HEK293 (cell line): Measurements from ENCODE around the gene NYAP2.

Experiments used
- CTCF ChIA-PET: fragments of 350-600 bp; formaldehyde crosslinking; extraction: SDS; loops from one replicate; lab custom pipeline; 2021; ENCODE audit warnings: antibody characterized with exemption; lab: Yijun Ruan, JAX
- POLR2A ChIA-PET: fragments of 300-600 bp; formaldehyde crosslinking; extraction: SDS; loops from one replicate; lab custom pipeline; 2020; ENCODE audit warnings: antibody characterized with exemption, inconsistent platforms; lab: Yijun Ruan, JAX
- H3K27ac ChIP-seq: fragments of 200-500 bp; sonication (Bioruptor generic); 2 replicates; pipeline ENCODE4 v1.5.1; 2014; ENCODE audit warnings: low read depth, low read length, control low read depth, inconsistent platforms; ENCODE audit errors: extremely low read depth
- H3K36me3 ChIP-seq, 2 experiments: fragments of 200-500 bp in 1 of 2; sonication (Bioruptor generic) in 1 of 2; 1 replicate in 1 of 2; 2 replicates in 1 of 2; pipeline ENCODE4 v1.5.1; 2014 to 2017; ENCODE audit warnings: inconsistent platforms in 2 of 2, low read length in 2 of 2; ENCODE audit not compliant: control insufficient read depth in 2 of 2, insufficient read depth in 1 of 2
- H3K4me1 ChIP-seq: fragments of 200-500 bp; sonication (Bioruptor generic); 2 replicates; pipeline ENCODE4 v1.5.1; 2014; ENCODE audit warnings: mild to moderate bottlenecking, low read length, inconsistent platforms; ENCODE audit not compliant: control insufficient read depth, insufficient read depth
- H3K4me3 ChIP-seq: 2 replicates; pipeline ENCODE4 v1.5.1; 2011; ENCODE audit warnings: low read depth, mild to moderate bottlenecking, control low read depth, low read length, moderate library complexity
- H3K9me3 ChIP-seq: fragments of 200-500 bp; sonication (Bioruptor generic); 2 replicates; pipeline ENCODE4 v1.5.1; 2014; ENCODE audit warnings: low read depth, low read length, inconsistent platforms; ENCODE audit not compliant: control insufficient read depth, insufficient read depth
- BCL11A ChIP-seq: fragments of 450-650 bp; formaldehyde crosslinking; IDR thresholded peaks from 2 replicates; pipeline ENCODE4 v1.5.1; 2016; ENCODE audit warnings: low read depth, missing biosample characterization, missing genetic modification characterization
- EGR2 ChIP-seq: fragments of 450-650 bp; formaldehyde crosslinking; IDR thresholded peaks from 2 replicates; pipeline ENCODE4 v1.5.1; 2016; ENCODE audit warnings: low read depth, missing biosample characterization, missing genetic modification characterization
- GLI2 ChIP-seq: fragments of 450-650 bp; formaldehyde crosslinking; IDR thresholded peaks from 2 replicates; pipeline ENCODE4; 2017; ENCODE audit warnings: missing biosample characterization, missing genetic modification characterization, low read depth, borderline replicate concordance
- SCRT2 ChIP-seq: fragments of 450-650 bp; formaldehyde crosslinking; IDR thresholded peaks from 2 replicates; pipeline ENCODE4 v1.5.1; 2016; ENCODE audit warnings: missing biosample characterization, missing genetic modification characterization
- SP2 ChIP-seq: fragments of 450-650 bp; formaldehyde crosslinking; IDR thresholded peaks from 2 replicates; pipeline ENCODE4 v1.5.1; 2016; ENCODE audit warnings: missing biosample characterization, missing genetic modification characterization
- TRIM28 ChIP-seq: IDR thresholded peaks from 2 replicates; pipeline ENCODE4 v1.6.1; 2011; ENCODE audit warnings: low read length, control low read depth, borderline replicate concordance
- ZBTB20 ChIP-seq: fragments of 450-650 bp; formaldehyde crosslinking; IDR thresholded peaks from 2 replicates; pipeline ENCODE4 v1.5.1; 2016; ENCODE audit warnings: missing biosample characterization, missing genetic modification characterization
- ZBTB7A ChIP-seq: fragments of 450-650 bp; formaldehyde crosslinking; IDR thresholded peaks from 2 replicates; pipeline ENCODE4 v1.5.1; 2016; ENCODE audit warnings: low read depth, missing biosample characterization, missing genetic modification characterization
- ZEB2 ChIP-seq: fragments of 450-650 bp; formaldehyde crosslinking; IDR thresholded peaks from 2 replicates; pipeline ENCODE4 v1.5.1; 2016; ENCODE audit warnings: missing biosample characterization, missing genetic modification characterization
- ZNF114 ChIP-seq: fragments of 450-650 bp; formaldehyde crosslinking; IDR thresholded peaks from 2 replicates; pipeline ENCODE4 v1.5.0; 2017; ENCODE audit warnings: missing biosample characterization, missing genetic modification characterization
- ZNF175 ChIP-seq: fragments of 450-650 bp; formaldehyde crosslinking; IDR thresholded peaks from 2 replicates; pipeline ENCODE4 v1.5.1; 2016; ENCODE audit warnings: missing biosample characterization, missing genetic modification characterization
- ZNF2 ChIP-seq: fragments of 450-650 bp; formaldehyde crosslinking; IDR thresholded peaks from 2 replicates; pipeline ENCODE4 v1.5.1; 2016; ENCODE audit warnings: missing biosample characterization, missing genetic modification characterization
- ZNF221 ChIP-seq: fragments of 450-650 bp; formaldehyde crosslinking; IDR thresholded peaks from 2 replicates; pipeline ENCODE4 v1.5.1; 2017; ENCODE audit warnings: missing biosample characterization, missing genetic modification characterization, borderline replicate concordance
- ZNF223 ChIP-seq: fragments of 450-650 bp; formaldehyde crosslinking; IDR thresholded peaks from 2 replicates; pipeline ENCODE4 v1.5.1; 2016; ENCODE audit warnings: missing biosample characterization, missing genetic modification characterization
- ZNF292 ChIP-seq: fragments of 450-650 bp; formaldehyde crosslinking; IDR thresholded peaks from 2 replicates; pipeline ENCODE4 v1.5.1; 2016; ENCODE audit warnings: low read depth, missing biosample characterization, missing genetic modification characterization, borderline replicate concordance
- ZNF335 ChIP-seq: fragments of 450-650 bp; formaldehyde crosslinking; conservative IDR thresholded peaks from 2 replicates; pipeline ENCODE4 v1.5.1; 2016; ENCODE audit warnings: missing biosample characterization, missing genetic modification characterization
- ZNF544 ChIP-seq: fragments of 450-650 bp; formaldehyde crosslinking; IDR thresholded peaks from 2 replicates; pipeline ENCODE4 v1.5.0; 2017; ENCODE audit warnings: missing biosample characterization, missing genetic modification characterization
- ZNF654 ChIP-seq: fragments of 450-650 bp; formaldehyde crosslinking; IDR thresholded peaks from 2 replicates; pipeline ENCODE4 v1.5.1; 2016; ENCODE audit warnings: low read depth, missing biosample characterization, missing genetic modification characterization
- ZNF658 ChIP-seq: fragments of 450-650 bp; formaldehyde crosslinking; IDR thresholded peaks from 2 replicates; pipeline ENCODE4; 2016; ENCODE audit warnings: missing biosample characterization, missing genetic modification characterization
- ZNF670 ChIP-seq: fragments of 450-650 bp; formaldehyde crosslinking; IDR thresholded peaks from 2 replicates; pipeline ENCODE4 v1.5.1; 2016; ENCODE audit warnings: missing biosample characterization, missing genetic modification characterization, low read depth
- ZNF785 ChIP-seq: fragments of 450-650 bp; formaldehyde crosslinking; IDR thresholded peaks from 2 replicates; pipeline ENCODE4 v1.5.1; 2016; ENCODE audit warnings: missing biosample characterization, missing genetic modification characterization
- ZXDB ChIP-seq: fragments of 450-650 bp; formaldehyde crosslinking; IDR thresholded peaks from 2 replicates; pipeline ENCODE4 v1.5.1; 2016; ENCODE audit warnings: missing biosample characterization, missing genetic modification characterization
- TF ChIP-seq, protein P1 (sequence below): fragments of 450-650 bp; formaldehyde crosslinking; IDR thresholded peaks from 2 replicates; pipeline ENCODE4 v1.5.1; 2016; ENCODE audit warnings: missing biosample characterization, missing genetic modification characterization
- TF ChIP-seq, protein P2 (sequence below): fragments of 450-650 bp; formaldehyde crosslinking; conservative IDR thresholded peaks from 2 replicates; pipeline ENCODE4 v1.5.1; 2016; ENCODE audit warnings: low read depth, missing biosample characterization, missing genetic modification characterization
- TF ChIP-seq, protein P3 (sequence below): fragments of 450-650 bp; formaldehyde crosslinking; IDR thresholded peaks from 2 replicates; pipeline ENCODE4 v1.5.1; 2016; ENCODE audit warnings: missing biosample characterization, missing genetic modification characterization
- TF ChIP-seq, protein P4 (sequence below): fragments of 450-650 bp; formaldehyde crosslinking; IDR thresholded peaks from 2 replicates; pipeline ENCODE4 v1.5.1; 2016; ENCODE audit warnings: missing biosample characterization, missing genetic modification characterization

NYAP2 gene

DNA sequence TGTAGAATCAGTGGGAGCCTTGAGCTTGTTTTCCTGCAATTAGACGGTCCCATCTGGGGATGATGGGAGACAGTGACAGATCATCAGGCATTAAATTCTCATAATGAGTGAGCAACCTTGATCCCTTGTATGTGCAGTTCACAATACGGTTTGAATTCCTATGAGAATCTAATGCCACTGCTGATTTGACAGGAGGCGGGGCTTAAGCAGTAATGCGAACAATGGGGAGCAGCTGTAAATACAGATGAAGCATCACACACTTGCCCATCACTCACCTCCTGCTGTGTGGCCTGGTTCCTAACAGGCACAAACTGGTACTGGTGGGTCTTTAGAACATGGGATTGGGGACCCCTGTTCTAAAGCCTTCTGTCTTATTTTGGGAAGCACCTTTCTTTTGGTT is 17.9 kb upstream of the NYAP2 start:
- TF ChIP-seq ZNF544 (tag by site-specific recombination) (no peak), GLI2 (tag by site-specific recombination) (no peak), ZNF221 (tag by site-specific recombination) (no peak), ZNF114 (tag by site-specific recombination) (no peak), ZNF658 (tag by site-specific recombination) (no peak), ZNF670 (tag by site-specific recombination) (no peak), TRIM28 (no peak), ZNF292 (tag by site-specific recombination) (no peak), BCL11A (no peak), ZBTB7A (tag by site-specific recombination) (no peak)
- TF ChIP-seq, protein P1, sequence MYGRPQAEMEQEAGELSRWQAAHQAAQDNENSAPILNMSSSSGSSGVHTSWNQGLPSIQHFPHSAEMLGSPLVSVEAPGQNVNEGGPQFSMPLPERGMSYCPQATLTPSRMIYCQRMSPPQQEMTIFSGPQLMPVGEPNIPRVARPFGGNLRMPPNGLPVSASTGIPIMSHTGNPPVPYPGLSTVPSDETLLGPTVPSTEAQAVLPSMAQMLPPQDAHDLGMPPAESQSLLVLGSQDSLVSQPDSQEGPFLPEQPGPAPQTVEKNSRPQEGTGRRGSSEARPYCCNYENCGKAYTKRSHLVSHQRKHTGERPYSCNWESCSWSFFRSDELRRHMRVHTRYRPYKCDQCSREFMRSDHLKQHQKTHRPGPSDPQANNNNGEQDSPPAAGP (tag by site-specific recombination), result no peak

DNA sequence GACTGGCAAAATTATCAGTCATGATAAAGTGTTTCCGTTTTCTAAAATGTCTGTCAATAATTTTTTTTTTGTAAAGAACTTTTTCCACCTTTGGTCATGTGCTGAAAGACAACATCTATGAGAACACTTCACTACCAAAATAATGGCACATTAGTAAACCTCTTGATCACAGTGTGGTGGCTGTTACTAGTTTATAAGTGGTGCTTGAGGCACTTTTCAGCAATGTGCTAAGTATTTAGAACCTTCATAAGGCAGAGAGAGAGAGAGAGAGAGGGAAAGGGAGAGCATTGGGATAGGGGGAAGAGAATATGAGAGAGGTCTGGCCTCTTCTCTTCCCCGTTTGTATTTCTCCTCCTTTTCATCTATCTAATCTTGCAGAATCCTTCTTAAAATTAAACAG is 1.1 kb upstream of the NYAP2 start:
- no peaks in the 10 kb centered on the region for H3K36me3 ChIP-seq
- ChIA-PET CTCF (interaction anchor here (1.2 kb wide), 1 partner anchor 115 kb away, joined by 4 read pairs; no protein-coding TSS in a partner anchor), POLR2A (no interaction called here)

More for the DNA sequence above, 17.9 kb upstream of the NYAP2 start:
- H3K27ac ChIP-seq, result no peak overlapping the region
- H3K4me3 ChIP-seq, result no peak overlapping the region
- H3K9me3 ChIP-seq, result no peaks in the 10 kb centered on the region
- H3K4me1 ChIP-seq, result no peaks in the 10 kb centered on the region
- H3K36me3 ChIP-seq, result no peaks in the 10 kb centered on the region
- ChIA-PET POLR2A (no interaction called here), CTCF (interaction anchor here (0.6 to 1.2 kb wide), 2 partner anchors 66 to 280 kb away, joined by 3 to 4 read pairs; no protein-coding TSS in a partner anchor)

More for the DNA sequence above, 1.1 kb upstream of the NYAP2 start:
- no peaks in the 10 kb centered on the region for H3K4me1 ChIP-seq
- no peak overlapping the region for H3K27ac ChIP-seq
- TF ChIP-seq ZBTB20 (tag by site-specific recombination), result no peak
- TF ChIP-seq ZNF175 (tag by site-specific recombination), result no peak
- no peak for TF ChIP-seq ZNF335 (tag by site-specific recombination)
- no peak for TF ChIP-seq SP2 (tag by site-specific recombination)
- TF ChIP-seq, protein P2, sequence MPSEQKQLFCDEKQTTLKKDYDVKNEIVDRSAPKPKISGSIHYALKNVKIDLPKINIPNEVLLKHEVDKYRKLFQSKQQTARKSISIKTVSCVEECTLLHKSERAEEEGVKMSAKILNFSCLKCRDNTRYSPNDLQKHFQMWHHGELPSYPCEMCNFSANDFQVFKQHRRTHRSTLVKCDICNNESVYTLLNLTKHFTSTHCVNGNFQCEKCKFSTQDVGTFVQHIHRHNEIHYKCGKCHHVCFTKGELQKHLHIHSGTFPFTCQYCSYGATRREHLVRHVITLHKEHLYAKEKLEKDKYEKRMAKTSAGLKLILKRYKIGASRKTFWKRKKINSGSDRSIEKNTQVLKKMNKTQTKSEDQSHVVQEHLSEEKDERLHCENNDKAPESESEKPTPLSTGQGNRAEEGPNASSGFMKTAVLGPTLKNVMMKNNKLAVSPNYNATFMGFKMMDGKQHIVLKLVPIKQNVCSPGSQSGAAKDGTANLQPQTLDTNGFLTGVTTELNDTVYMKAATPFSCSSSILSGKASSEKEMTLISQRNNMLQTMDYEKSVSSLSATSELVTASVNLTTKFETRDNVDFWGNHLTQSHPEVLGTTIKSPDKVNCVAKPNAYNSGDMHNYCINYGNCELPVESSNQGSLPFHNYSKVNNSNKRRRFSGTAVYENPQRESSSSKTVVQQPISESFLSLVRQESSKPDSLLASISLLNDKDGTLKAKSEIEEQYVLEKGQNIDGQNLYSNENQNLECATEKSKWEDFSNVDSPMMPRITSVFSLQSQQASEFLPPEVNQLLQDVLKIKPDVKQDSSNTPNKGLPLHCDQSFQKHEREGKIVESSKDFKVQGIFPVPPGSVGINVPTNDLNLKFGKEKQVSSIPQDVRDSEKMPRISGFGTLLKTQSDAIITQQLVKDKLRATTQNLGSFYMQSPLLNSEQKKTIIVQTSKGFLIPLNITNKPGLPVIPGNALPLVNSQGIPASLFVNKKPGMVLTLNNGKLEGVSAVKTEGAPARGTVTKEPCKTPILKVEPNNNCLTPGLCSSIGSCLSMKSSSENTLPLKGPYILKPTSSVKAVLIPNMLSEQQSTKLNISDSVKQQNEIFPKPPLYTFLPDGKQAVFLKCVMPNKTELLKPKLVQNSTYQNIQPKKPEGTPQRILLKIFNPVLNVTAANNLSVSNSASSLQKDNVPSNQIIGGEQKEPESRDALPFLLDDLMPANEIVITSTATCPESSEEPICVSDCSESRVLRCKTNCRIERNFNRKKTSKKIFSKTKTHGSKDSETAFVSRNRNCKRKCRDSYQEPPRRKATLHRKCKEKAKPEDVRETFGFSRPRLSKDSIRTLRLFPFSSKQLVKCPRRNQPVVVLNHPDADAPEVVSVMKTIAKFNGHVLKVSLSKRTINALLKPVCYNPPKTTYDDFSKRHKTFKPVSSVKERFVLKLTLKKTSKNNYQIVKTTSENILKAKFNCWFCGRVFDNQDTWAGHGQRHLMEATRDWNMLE, result no peak
- TF ChIP-seq, protein P3, sequence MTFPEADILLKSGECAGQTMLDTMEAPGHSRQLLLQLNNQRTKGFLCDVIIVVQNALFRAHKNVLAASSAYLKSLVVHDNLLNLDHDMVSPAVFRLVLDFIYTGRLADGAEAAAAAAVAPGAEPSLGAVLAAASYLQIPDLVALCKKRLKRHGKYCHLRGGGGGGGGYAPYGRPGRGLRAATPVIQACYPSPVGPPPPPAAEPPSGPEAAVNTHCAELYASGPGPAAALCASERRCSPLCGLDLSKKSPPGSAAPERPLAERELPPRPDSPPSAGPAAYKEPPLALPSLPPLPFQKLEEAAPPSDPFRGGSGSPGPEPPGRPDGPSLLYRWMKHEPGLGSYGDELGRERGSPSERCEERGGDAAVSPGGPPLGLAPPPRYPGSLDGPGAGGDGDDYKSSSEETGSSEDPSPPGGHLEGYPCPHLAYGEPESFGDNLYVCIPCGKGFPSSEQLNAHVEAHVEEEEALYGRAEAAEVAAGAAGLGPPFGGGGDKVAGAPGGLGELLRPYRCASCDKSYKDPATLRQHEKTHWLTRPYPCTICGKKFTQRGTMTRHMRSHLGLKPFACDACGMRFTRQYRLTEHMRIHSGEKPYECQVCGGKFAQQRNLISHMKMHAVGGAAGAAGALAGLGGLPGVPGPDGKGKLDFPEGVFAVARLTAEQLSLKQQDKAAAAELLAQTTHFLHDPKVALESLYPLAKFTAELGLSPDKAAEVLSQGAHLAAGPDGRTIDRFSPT, result no peak
- TF ChIP-seq EGR2 (tag by site-specific recombination), result no peak
- TF ChIP-seq ZNF223 (tag by site-specific recombination), result no peak
- TF ChIP-seq ZEB2 (tag by site-specific recombination), result no peak
- no peak for TF ChIP-seq SCRT2 (tag by site-specific recombination)
- no peak for TF ChIP-seq ZNF785 (tag by site-specific recombination)
- no peak for TF ChIP-seq ZXDB (tag by site-specific recombination)
- no peak for TF ChIP-seq ZNF658 (tag by site-specific recombination)
- no peak for TF ChIP-seq ZNF2 (tag by site-specific recombination)
- TF ChIP-seq ZNF654 (tag by site-specific recombination), result no peak
- TF ChIP-seq, protein P4, sequence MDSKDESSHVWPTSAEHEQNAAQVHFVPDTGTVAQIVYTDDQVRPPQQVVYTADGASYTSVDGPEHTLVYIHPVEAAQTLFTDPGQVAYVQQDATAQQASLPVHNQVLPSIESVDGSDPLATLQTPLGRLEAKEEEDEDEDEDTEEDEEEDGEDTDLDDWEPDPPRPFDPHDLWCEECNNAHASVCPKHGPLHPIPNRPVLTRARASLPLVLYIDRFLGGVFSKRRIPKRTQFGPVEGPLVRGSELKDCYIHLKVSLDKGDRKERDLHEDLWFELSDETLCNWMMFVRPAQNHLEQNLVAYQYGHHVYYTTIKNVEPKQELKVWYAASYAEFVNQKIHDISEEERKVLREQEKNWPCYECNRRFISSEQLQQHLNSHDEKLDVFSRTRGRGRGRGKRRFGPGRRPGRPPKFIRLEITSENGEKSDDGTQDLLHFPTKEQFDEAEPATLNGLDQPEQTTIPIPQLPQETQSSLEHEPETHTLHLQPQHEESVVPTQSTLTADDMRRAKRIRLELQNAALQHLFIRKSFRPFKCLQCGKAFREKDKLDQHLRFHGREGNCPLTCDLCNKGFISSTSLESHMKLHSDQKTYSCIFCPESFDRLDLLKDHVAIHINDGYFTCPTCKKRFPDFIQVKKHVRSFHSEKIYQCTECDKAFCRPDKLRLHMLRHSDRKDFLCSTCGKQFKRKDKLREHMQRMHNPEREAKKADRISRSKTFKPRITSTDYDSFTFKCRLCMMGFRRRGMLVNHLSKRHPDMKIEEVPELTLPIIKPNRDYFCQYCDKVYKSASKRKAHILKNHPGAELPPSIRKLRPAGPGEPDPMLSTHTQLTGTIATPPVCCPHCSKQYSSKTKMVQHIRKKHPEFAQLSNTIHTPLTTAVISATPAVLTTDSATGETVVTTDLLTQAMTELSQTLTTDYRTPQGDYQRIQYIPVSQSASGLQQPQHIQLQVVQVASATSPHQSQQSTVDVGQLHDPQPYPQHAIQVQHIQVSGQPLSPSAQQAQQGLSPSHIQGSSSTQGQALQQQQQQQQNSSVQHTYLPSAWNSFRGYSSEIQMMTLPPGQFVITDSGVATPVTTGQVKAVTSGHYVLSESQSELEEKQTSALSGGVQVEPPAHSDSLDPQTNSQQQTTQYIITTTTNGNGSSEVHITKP (tag by site-specific recombination), result no peak
- no peak overlapping the region for H3K4me3 ChIP-seq
- H3K9me3 ChIP-seq, result no peaks in the 10 kb centered on the region
